GM12872 (cell line): ENCODE data around the gene PCYT1A.

Experiments used
- CTCF ChIP-seq: IDR thresholded peaks from 3 replicates; pipeline ENCODE4 v1.5.1; 2011; ENCODE audit warnings: low read depth, mild to moderate bottlenecking, low read length, moderate library complexity; ENCODE audit not compliant: insufficient read depth

PCYT1A gene

GRCh38 chr3:196214783-196215441 lies 72.6 kb downstream of the PCYT1A start:
- no peak for TF ChIP-seq CTCF

- TF ChIP-seq CTCF = no peak
Measured at GRCh38 chr3:196210673-196211556, 76.6 kb downstream of the PCYT1A start, which contains the start of gene ZDHHC19. TSS of gene ZDHHC19 (minus strand) at chr3:196211400. CDS start at chr3:196211315, 85 bp downstream.

- no peak for TF ChIP-seq CTCF
Measured at GRCh38 chr3:196208942-196209695, 78.4 kb downstream of the PCYT1A start.

GRCh38 chr3:196207833-196208607 lies 79.5 kb downstream of the PCYT1A start:
- TF ChIP-seq CTCF = no peak

GRCh38 chr3:196207159-196207832 lies 80.2 kb downstream of the PCYT1A start:
- TF ChIP-seq CTCF = no peak

GRCh38 chr3:196205442-196206205 lies 81.9 kb downstream of the PCYT1A start:
- TF ChIP-seq CTCF = 0 out of 3 replicates have a peak, but pooled peaks have one; percentile 10
